Measurements from ENCODE around the gene SMG6. TPM values are rescaled to one million over a fixed set of nuclear protein-coding genes. Genes with fewer than 3 reads are reported as not detected.

SMG6 gene
- total RNA-seq, 4 donors from 2014 or later = 17.9 to 24.0 (median 20.1) TPM

- H3K27ac ChIP-seq = peak overlapping the region; percentile 62 to 93 (median 90)
- no CpG with 5 or more reads among the region's 81 CpGs for WGBS, 2 donors
- no peak for DNase-seq
- peaks cover 47 to 91% (median 53%) of the 10 kb centered on the region in 3 donors for H3K4me1 ChIP-seq
- peaks cover 0 to 36% (median 0%) of the 10 kb centered on the region in 3 donors for H3K36me3 ChIP-seq
- peak overlapping the region; percentile 48 to 74 (median 60) for H3K4me3 ChIP-seq
- no peaks in the 10 kb centered on the region for H3K9me3 ChIP-seq
- peaks cover 0 to 64% (median 7%) of the 10 kb centered on the region in 4 donors for H3K27me3 ChIP-seq
- no peak for TF ChIP-seq POLR2A (IDR thresholded peaks at IDR 0.05)
- TF ChIP-seq, protein P1, sequence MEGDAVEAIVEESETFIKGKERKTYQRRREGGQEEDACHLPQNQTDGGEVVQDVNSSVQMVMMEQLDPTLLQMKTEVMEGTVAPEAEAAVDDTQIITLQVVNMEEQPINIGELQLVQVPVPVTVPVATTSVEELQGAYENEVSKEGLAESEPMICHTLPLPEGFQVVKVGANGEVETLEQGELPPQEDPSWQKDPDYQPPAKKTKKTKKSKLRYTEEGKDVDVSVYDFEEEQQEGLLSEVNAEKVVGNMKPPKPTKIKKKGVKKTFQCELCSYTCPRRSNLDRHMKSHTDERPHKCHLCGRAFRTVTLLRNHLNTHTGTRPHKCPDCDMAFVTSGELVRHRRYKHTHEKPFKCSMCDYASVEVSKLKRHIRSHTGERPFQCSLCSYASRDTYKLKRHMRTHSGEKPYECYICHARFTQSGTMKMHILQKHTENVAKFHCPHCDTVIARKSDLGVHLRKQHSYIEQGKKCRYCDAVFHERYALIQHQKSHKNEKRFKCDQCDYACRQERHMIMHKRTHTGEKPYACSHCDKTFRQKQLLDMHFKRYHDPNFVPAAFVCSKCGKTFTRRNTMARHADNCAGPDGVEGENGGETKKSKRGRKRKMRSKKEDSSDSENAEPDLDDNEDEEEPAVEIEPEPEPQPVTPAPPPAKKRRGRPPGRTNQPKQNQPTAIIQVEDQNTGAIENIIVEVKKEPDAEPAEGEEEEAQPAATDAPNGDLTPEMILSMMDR (IDR thresholded peaks at IDR 0.05) = no peak
- intact Hi-C loops (cut with DNase I) = loop anchor here (5.0 kb wide), 1 partner anchor 185 kb away; no protein-coding TSS in a partner anchor
Observed at GRCh38 chr17:2057175-2057759, 246.3 kb downstream of the SMG6 start.

DNA sequence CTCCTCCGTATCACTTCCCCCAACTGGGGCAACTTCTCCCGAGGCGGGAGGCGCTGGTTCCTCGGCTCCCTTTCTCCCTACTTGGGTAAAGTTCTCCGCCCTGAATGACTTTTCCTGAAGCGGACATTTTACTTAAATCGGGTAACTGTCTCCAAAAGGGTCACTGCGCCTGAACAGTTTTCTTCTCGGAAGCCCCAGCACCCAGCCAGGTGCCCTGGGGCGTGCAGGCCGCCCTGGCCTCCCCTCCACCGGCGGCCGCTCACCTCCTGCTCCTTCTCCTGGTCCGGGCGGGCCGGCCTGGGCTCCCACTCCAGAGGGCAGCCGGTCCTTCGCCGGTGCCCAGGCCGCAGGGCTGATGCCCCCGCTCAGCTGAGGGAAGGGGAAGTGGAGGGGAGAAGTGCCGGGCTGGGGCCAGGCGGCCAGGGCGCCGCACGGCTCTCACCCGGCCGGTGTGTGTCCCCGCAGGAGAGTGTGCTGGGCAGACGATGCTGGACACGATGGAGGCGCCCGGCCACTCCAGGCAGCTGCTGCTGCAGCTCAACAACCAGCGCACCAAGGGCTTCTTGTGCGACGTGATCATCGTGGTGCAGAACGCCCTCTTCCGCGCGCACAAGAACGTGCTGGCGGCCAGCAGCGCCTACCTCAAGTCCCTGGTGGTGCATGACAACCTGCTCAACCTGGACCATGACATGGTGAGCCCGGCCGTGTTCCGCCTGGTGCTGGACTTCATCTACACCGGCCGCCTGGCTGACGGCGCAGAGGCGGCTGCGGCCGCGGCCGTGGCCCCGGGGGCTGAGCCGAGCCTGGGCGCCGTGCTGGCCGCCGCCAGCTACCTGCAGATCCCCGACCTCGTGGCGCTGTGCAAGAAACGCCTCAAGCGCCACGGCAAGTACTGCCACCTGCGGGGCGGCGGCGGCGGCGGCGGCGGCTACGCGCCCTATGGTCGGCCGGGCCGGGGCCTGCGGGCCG is 247.1 kb downstream of the SMG6 start:
- TF ChIP-seq, protein P1 (IDR thresholded peaks at IDR 0.05) = peak in 2 of 6 experiments; percentile 29 to 38
- TF ChIP-seq POLR2A (IDR thresholded peaks at IDR 0.05) = no peak
- DNase-seq = no peak
- peaks cover 47 to 89% (median 53%) of the 10 kb centered on the region in 3 donors for H3K4me1 ChIP-seq

DNA sequence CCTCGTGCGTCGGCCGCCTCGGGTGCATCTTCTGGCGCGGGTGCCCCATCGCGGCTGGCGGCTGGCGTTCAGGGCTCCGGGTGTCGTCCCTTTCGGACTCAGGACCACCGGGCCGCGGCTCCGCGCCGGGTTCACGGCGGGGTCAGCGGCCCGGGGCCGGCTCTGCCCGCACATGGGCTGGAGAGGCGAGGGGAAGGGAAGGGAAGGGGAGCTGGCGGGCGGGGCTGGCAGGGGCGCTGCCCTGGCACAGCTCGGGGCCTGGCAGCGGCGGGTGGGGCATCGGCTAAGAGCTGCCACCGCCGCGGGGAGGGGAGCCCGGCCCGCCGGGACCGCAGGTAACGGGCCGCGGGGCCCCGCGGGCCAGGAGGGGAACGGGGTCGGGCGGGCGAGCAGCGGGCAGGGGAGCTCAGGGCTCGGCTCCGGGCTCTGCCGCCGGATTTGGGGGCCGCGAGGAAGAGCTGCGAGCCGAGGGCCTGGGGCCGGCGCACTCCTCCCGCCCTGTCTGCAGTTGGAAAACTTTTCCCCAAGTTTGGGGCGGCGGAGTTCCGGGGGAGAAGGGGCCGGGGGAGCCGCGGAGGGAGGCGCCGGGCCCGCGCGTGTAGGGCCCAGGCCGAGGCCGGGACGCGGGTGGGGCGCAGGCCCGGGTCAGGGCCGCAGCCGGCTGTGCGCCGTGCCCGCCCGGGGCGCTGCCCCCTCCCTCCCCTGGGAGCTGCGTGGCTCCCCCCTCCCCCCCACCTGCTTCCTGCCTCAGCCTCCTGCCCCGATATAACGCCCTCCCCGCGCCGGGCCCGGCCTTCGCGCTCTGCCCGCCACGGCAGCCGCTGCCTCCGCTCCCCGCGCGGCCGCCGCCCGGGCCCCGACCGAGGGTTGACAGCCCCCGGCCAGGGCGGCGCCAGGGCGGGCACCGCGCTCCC is 248.0 kb downstream of the SMG6 start:
- no peak for DNase-seq
- intact Hi-C loops (cut with DNase I) = loop anchor here (5.0 kb wide), 1 partner anchor 187 kb away; no protein-coding TSS in a partner anchor
- WGBS, 2 donors = 0 to 12% methylated on average over 5 to 7 of the region's 113 CpGs

More for the DNA sequence above, 247.1 kb downstream of the SMG6 start:
- Histone ChIP-seq H3K4me3 (peak overlapping the region; percentile 48 to 74 (median 60)), H3K36me3 (peaks cover 0 to 28% (median 0%) of the 10 kb centered on the region in 3 donors), H3K27me3 (peaks cover 0 to 71% (median 7%) of the 10 kb centered on the region in 4 donors), H3K9me3 (no peaks in the 10 kb centered on the region), H3K27ac (peak overlapping the region; percentile 77 to 93 (median 90))
- 44 to 48% methylated on average over 5 to 43 of the region's 85 CpGs for WGBS, 2 donors
- intact Hi-C loops (cut with DNase I) = loop anchor here (5.0 kb wide), 1 partner anchor 186 kb away; no protein-coding TSS in a partner anchor

More for the DNA sequence above, 248.0 kb downstream of the SMG6 start:
- Histone ChIP-seq H3K36me3 (peaks cover 0 to 19% (median 0%) of the 10 kb centered on the region in 3 donors), H3K4me3 (peak overlapping the region; percentile 48 to 74 (median 60)), H3K9me3 (no peaks in the 10 kb centered on the region), H3K4me1 (peaks cover 50 to 89% (median 62%) of the 10 kb centered on the region in 3 donors), H3K27me3 (peaks cover 0 to 80% (median 7%) of the 10 kb centered on the region in 4 donors), H3K27ac (peak overlapping the region; percentile 77 to 93 (median 90))
- TF ChIP-seq, protein P1 (IDR thresholded peaks at IDR 0.05) = no peak
- TF ChIP-seq POLR2A (IDR thresholded peaks at IDR 0.05) = no peak

Data from esophagus squamous epithelium (tissue), 5 donors.